ENCODE measurements around the gene SPEN. TPM values are rescaled to one million over a fixed set of nuclear protein-coding genes. Genes with fewer than 3 reads are reported as not detected.

Gene SPEN
- total and polyA plus RNA-seq, 2 of the 13 experiments (the other 11 are each of a cell fraction or from before 2014, with no cell fraction given): 4.8 to 14.0 TPM

DNA sequence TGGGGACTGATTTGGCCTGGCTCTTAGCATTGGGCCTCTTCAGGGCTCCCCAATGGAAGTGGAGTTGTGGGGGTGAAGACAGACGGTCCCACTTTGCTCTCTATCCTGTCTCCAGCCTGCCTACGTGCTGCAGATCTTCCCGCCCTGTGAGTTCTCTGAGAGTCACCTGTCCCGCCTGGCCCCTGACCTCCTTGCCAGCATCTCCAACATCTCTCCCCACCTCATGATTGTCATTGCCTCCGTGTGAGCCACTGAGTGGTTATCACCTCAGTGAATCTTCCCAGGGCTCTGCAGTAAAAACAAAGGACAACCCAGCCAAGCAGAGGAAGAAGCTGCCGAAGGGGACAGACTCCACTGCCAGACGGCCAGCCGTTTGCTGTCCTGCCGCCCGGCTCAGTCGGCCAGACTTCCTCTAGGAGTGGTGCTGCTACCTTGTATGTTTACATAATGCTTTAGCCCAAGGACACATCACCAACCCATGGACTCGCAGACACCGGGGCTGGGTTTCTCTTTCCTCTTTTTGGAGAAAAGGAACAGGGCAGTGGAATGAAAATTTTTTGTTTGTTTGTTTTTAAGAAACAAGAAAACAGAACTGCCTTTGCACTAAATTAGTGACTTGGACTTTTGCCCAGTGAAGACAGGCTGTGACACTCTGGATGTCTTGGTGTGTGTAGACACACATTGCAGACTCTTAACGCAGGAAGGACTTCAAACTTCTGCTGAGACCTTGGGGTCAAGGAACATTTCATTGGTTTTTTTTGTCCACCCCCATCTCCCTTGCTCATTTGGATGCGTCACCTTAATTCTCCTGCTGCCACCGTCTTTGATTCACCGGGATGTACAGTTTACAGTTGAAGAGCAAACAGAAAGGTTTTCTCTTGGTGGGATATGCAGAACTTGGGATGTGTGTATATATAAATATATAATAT is 91.9 kb downstream of the SPEN start (continued):
- TF ChIP-seq ZBTB8A (CRISPR knock-in tag; IDR thresholded peaks at IDR 0.05; ENCODE audit: borderline replicate concordance, low read depth) (no peak), ZNF772 (CRISPR knock-in tag; IDR thresholded peaks at IDR 0.05) (peak; percentile 53; the same call in 1 of the 2 replicates), MXD4 (CRISPR knock-in tag; IDR thresholded peaks at IDR 0.05) (peak; percentile 58; the same call in 1 of the 2 replicates), ZNF605 (CRISPR knock-in tag; IDR thresholded peaks at IDR 0.05) (peak; percentile 25; the same call in 1 of the 2 replicates), ARNTL (CRISPR knock-in tag; IDR thresholded peaks at IDR 0.05) (0 out of 2 replicates have a peak, but pooled peaks have one; percentile 33), LCORL (IDR thresholded peaks at IDR 0.05) (no peak), LCORL (CRISPR knock-in tag; IDR thresholded peaks at IDR 0.05) (0 out of 2 replicates have a peak, but pooled peaks have one; percentile 34), ZNF777 (CRISPR knock-in tag; IDR thresholded peaks at IDR 0.05) (no peak), ZNF441 (CRISPR knock-in tag; IDR thresholded peaks at IDR 0.05; ENCODE audit: borderline replicate concordance) (0 out of 2 replicates have a peak, but pooled peaks have one; percentile 37), ATM (IDR thresholded peaks at IDR 0.05; ENCODE audit: borderline replicate concordance) (no peak), NR2C2 (CRISPR knock-in tag; IDR thresholded peaks at IDR 0.05; ENCODE audit: borderline replicate concordance) (no peak), SOX13 (IDR thresholded peaks at IDR 0.05) (no peak), SOX13 (CRISPR knock-in tag; conservative IDR thresholded peaks at IDR 0.05 in 1 of 2, IDR thresholded peaks at IDR 0.05 in 1 of 2) (0 out of 4 replicates have a peak, but pooled peaks of 1 of the 2 experiments have one; percentile 13), ZNF24 (IDR thresholded peaks at IDR 0.05) (no peak), ZNF674 (CRISPR knock-in tag; IDR thresholded peaks at IDR 0.05; ENCODE audit: low read depth) (no peak), FOXA1 (IDR thresholded peaks at IDR 0.05) (no peak), FOXA1 (CRISPR knock-in tag; IDR thresholded peaks at IDR 0.05) (peak; percentile 85), ZBTB42 (CRISPR knock-in tag; IDR thresholded peaks at IDR 0.05) (no peak), SAP130 (CRISPR knock-in tag; IDR thresholded peaks at IDR 0.05; ENCODE audit: low read depth) (peak; percentile 75)
- TF ChIP-seq, protein P1, sequence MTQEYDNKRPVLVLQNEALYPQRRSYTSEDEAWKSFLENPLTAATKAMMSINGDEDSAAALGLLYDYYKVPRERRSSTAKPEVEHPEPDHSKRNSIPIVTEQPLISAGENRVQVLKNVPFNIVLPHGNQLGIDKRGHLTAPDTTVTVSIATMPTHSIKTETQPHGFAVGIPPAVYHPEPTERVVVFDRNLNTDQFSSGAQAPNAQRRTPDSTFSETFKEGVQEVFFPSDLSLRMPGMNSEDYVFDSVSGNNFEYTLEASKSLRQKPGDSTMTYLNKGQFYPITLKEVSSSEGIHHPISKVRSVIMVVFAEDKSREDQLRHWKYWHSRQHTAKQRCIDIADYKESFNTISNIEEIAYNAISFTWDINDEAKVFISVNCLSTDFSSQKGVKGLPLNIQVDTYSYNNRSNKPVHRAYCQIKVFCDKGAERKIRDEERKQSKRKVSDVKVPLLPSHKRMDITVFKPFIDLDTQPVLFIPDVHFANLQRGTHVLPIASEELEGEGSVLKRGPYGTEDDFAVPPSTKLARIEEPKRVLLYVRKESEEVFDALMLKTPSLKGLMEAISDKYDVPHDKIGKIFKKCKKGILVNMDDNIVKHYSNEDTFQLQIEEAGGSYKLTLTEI (CRISPR knock-in tag; conservative IDR thresholded peaks at IDR 0.05): no peak
- TF ChIP-seq, protein P2, sequence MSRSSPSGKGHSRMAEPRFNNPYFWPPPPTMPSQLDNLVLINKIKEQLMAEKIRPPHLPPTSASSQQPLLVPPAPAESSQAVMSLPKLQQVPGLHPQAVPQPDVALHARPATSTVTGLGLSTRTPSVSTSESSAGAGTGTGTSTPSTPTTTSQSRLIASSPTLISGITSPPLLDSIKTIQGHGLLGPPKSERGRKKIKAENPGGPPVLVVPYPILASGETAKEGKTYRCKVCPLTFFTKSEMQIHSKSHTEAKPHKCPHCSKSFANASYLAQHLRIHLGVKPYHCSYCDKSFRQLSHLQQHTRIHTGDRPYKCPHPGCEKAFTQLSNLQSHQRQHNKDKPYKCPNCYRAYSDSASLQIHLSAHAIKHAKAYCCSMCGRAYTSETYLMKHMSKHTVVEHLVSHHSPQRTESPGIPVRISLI (CRISPR knock-in tag; IDR thresholded peaks at IDR 0.05; ENCODE audit: borderline replicate concordance): no peak
- TF ChIP-seq, protein P3, sequence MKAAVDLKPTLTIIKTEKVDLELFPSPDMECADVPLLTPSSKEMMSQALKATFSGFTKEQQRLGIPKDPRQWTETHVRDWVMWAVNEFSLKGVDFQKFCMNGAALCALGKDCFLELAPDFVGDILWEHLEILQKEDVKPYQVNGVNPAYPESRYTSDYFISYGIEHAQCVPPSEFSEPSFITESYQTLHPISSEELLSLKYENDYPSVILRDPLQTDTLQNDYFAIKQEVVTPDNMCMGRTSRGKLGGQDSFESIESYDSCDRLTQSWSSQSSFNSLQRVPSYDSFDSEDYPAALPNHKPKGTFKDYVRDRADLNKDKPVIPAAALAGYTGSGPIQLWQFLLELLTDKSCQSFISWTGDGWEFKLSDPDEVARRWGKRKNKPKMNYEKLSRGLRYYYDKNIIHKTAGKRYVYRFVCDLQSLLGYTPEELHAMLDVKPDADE (CRISPR knock-in tag; IDR thresholded peaks at IDR 0.05): no peak
- TF ChIP-seq, protein P4, sequence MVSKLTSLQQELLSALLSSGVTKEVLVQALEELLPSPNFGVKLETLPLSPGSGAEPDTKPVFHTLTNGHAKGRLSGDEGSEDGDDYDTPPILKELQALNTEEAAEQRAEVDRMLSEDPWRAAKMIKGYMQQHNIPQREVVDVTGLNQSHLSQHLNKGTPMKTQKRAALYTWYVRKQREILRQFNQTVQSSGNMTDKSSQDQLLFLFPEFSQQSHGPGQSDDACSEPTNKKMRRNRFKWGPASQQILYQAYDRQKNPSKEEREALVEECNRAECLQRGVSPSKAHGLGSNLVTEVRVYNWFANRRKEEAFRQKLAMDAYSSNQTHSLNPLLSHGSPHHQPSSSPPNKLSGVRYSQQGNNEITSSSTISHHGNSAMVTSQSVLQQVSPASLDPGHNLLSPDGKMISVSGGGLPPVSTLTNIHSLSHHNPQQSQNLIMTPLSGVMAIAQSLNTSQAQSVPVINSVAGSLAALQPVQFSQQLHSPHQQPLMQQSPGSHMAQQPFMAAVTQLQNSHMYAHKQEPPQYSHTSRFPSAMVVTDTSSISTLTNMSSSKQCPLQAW (CRISPR knock-in tag; IDR thresholded peaks at IDR 0.05): peak; percentile 73
